ENCODE measurements around the gene PLD4.

- TF ChIP-seq, protein P1, sequence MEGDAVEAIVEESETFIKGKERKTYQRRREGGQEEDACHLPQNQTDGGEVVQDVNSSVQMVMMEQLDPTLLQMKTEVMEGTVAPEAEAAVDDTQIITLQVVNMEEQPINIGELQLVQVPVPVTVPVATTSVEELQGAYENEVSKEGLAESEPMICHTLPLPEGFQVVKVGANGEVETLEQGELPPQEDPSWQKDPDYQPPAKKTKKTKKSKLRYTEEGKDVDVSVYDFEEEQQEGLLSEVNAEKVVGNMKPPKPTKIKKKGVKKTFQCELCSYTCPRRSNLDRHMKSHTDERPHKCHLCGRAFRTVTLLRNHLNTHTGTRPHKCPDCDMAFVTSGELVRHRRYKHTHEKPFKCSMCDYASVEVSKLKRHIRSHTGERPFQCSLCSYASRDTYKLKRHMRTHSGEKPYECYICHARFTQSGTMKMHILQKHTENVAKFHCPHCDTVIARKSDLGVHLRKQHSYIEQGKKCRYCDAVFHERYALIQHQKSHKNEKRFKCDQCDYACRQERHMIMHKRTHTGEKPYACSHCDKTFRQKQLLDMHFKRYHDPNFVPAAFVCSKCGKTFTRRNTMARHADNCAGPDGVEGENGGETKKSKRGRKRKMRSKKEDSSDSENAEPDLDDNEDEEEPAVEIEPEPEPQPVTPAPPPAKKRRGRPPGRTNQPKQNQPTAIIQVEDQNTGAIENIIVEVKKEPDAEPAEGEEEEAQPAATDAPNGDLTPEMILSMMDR (IDR thresholded peaks at IDR 0.05; ENCODE audit: insufficient read depth, low read length, poor library complexity, severe bottlenecking) = no peak
- TF ChIP-seq EZH2phosphoT487 (conservative IDR thresholded peaks at IDR 0.05; ENCODE audit: low read length) = no peak
Measured at GRCh38 chr14:104938960-104939359, 14.3 kb downstream of the PLD4 start.
